ENCODE measurements around the gene PREX1. TPM values are rescaled to one million over a fixed set of nuclear protein-coding genes. Genes with fewer than 3 reads are reported as not detected.

PREX1 gene
- total RNA-seq, 1 donor from 2014 or later = 66.0 TPM

GRCh38 chr20:48711696-48712464 lies 115.9 kb downstream of the PREX1 start:
- peaks cover 11% of the 10 kb centered on the region for H3K4me1 ChIP-seq
- TF ChIP-seq CTCF (IDR thresholded peaks at IDR 0.05) = no peak
- ATAC-seq (no peak), DNase-seq (no peak)
- intact Hi-C loops (cut with DNase I) = no loop called here
- H3K36me3 ChIP-seq = no peaks in the 10 kb centered on the region
- H3K27me3 ChIP-seq = no peaks in the 10 kb centered on the region
- H3K27ac ChIP-seq = no peak overlapping the region
- H3K9me3 ChIP-seq = no peaks in the 10 kb centered on the region
- H3K4me3 ChIP-seq = no peak overlapping the region

- peaks cover 9% of the 10 kb centered on the region for H3K4me1 ChIP-seq
- no peak overlapping the region for H3K4me3 ChIP-seq
- no peaks in the 10 kb centered on the region for H3K9me3 ChIP-seq
- TF ChIP-seq CTCF (IDR thresholded peaks at IDR 0.05) = no peak
- H3K27ac ChIP-seq = no peak overlapping the region
- ATAC-seq (no peak), DNase-seq (no peak)
- H3K36me3 ChIP-seq = no peaks in the 10 kb centered on the region
- intact Hi-C loops (cut with DNase I) = no loop called here
- H3K27me3 ChIP-seq = no peaks in the 10 kb centered on the region
Measured at GRCh38 chr20:48711044-48711428, 116.8 kb downstream of the PREX1 start.

GRCh38 chr20:48710341-48711043 lies 117.3 kb downstream of the PREX1 start:
- no peak for ATAC-seq
- Histone ChIP-seq H3K27me3 (no peaks in the 10 kb centered on the region), H3K27ac (no peak overlapping the region), H3K9me3 (no peaks in the 10 kb centered on the region), H3K4me3 (no peak overlapping the region), H3K36me3 (no peaks in the 10 kb centered on the region), H3K4me1 (peaks cover 9% of the 10 kb centered on the region)
- DNase-seq = no peak
- intact Hi-C loops (cut with DNase I) = no loop called here
- TF ChIP-seq CTCF (IDR thresholded peaks at IDR 0.05) = no peak

- intact Hi-C loops (cut with DNase I) = no loop called here
- Histone ChIP-seq H3K4me3 (no peak overlapping the region), H3K27ac (no peak overlapping the region), H3K36me3 (no peaks in the 10 kb centered on the region), H3K27me3 (no peaks in the 10 kb centered on the region), H3K9me3 (no peaks in the 10 kb centered on the region), H3K4me1 (peaks cover 9% of the 10 kb centered on the region)
- no peak for DNase-seq
- no peak for TF ChIP-seq CTCF (IDR thresholded peaks at IDR 0.05)
- ATAC-seq = no peak
Measured at GRCh38 chr20:48709744-48710143, 118.1 kb downstream of the PREX1 start.

- Histone ChIP-seq H3K36me3 (no peaks in the 10 kb centered on the region), H3K4me1 (peaks cover 9% of the 10 kb centered on the region), H3K9me3 (no peaks in the 10 kb centered on the region), H3K4me3 (no peak overlapping the region), H3K27ac (no peak overlapping the region), H3K27me3 (no peaks in the 10 kb centered on the region)
- no peak for TF ChIP-seq CTCF (IDR thresholded peaks at IDR 0.05)
- DNase-seq = no peak
- intact Hi-C loops (cut with DNase I) = no loop called here
- ATAC-seq = no peak
Measured at GRCh38 chr20:48709058-48709691, 118.6 kb downstream of the PREX1 start.

All from upper lobe of right lung (tissue), 1 donor.